NCI-H510A (cell line): ENCODE data around the gene PTPN12.
"Not testable (repeated sequence)": the region's sequence is repeated elsewhere in the genome, so short reads cannot be mapped to it uniquely, and the experiment has no call there.

ENCODE experiments used
- DNase-seq: peaks from one replicate; lab custom pipeline; 2025; lab: John Stamatoyannopoulos, UW

PTPN12 gene

DNA sequence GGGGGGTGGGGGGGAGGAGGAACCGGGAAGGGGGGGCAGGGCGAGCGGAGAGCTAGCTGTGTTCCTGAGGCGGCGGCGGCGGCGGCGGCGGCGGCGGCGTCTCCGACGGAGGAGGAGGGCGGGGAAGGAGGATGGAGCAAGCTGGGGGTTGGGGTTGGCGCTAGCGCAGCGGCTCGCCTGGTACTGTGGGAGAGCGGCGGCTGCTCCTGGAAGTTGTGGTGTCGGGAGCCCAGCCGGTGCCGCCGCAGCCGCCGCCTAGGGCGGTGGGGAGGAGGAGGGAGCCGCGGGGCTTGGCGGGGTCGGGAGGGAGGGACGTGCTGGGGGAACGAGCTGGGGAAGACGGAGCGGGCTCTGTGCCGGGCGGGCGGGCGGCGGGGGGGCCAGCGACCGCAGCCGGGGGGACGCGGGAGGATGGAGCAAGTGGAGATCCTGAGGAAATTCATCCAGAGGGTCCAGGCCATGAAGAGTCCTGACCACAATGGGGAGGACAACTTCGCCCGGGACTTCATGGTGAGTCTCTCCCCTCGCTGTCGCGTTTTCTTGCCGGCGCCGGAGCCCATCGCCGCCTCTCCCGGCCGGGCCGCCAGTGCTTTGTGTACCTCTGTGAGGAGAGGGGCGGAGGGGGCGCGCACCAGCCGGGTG lies at the start of gene PTPN12:
Gene PTPN12 (plus strand): TSS at position 160 of the 642 bp plus-strand sequence. CDS start 252 bp downstream, at position 412.
- DNase-seq: peak; percentile 64

- no peak for DNase-seq
These were observed 48.1 kb upstream of the PTPN12 start for GRCh38 chr7:77488986-77489385.

GRCh38 chr7:77497079-77497478 lies 40.0 kb upstream of the PTPN12 start:
- no peak for DNase-seq

- DNase-seq: no peak
These were observed 38.3 kb upstream of the PTPN12 start for GRCh38 chr7:77498659-77499379.

DNA sequence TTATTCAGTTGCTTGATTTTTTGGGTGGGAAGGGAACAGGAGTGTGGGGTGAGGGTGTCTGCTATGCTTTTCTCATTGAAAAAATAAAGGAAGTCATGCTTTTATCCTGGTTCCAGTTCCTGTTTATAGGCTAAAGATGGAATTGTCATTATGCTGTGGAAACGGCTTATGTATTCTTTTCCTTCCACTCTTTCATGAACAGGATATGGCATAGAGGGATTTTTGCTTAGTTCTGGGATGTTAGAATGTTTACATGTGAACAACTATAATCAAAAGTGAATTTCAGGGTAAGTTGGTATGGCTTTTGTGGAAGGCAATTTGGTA lies 35.9 kb upstream of the PTPN12 start:
- DNase-seq: no peak

- no peak for DNase-seq
These were observed 32.1 kb upstream of the PTPN12 start for GRCh38 chr7:77504951-77505350.

DNA sequence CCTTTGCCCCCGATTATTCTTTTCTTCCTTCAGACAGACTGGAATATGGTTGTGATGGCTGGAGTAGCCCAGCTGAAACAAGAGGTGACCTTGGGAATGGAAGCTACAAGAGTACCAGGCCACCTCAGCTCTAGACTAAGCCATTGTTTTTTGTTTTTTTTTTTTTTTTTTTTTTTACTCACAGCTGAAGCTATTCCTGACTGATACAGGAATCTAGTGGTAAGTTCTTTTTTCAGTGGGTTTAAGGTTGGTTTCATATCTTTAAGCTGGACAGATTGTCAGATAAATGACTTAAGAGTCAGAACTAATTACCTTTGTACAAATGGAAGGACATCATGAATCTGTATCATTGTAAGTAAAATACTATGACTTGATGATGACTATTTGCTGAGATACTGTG lies 30.2 kb upstream of the PTPN12 start:
- no peak for DNase-seq

DNA sequence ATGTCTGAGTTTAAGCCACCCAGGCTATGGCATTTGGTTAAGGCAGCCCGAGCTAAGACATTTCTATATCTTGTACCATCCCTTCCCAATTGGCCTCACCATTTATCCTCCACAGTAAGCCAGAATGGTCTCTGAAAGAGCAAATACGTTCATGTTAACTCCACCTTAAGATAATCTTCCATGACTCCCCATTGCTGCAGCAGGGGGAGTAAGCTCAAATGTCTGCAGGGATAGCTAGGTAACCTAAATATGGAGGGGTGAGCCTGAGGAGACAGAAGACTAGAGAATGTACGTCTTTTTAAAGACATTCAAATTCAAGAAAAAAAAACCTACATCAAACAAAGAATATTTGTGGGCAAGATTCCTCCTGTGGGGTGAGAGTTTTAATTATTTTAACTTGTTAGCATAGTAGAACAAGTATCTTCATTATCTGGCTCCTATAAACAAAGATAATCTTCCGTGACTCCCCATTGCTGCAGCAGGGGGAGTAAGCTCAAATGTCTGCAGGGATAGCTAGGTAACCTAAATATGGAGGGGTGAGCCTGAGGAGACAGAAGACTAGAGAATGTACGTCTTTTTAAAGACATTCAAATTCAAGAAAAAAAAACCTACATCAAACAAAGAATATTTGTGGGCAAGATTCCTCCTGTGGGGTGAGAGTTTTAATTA lies 24.0 kb upstream of the PTPN12 start:
- not testable (repeated sequence) for DNase-seq

DNA sequence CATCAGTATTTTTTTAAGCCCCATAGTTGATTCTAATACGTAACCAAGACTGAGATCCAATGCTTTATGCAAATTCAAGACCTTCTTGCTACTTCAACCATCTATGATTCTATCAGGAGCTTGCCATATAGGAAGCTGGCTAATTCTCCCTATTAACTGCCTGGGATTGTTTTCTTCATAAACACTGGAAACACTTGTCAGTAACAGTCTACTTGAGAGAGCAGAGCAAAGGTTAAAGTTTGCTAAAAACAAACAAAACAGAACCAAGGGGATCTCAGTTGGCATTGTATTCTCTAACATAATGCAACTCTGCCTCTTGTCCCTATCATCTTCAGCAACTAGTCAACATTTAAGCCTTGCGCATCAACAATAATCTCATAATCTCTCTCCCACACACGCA lies 21.0 kb upstream of the PTPN12 start:
- DNase-seq: no peak

- no peak for DNase-seq
These were observed 16.8 kb upstream of the PTPN12 start for GRCh38 chr7:77520261-77520660.

GRCh38 chr7:77521537-77521936 lies 15.6 kb upstream of the PTPN12 start:
- not testable (repeated sequence) for DNase-seq

GRCh38 chr7:77524731-77525130 lies 12.4 kb upstream of the PTPN12 start:
- DNase-seq: no peak

DNA sequence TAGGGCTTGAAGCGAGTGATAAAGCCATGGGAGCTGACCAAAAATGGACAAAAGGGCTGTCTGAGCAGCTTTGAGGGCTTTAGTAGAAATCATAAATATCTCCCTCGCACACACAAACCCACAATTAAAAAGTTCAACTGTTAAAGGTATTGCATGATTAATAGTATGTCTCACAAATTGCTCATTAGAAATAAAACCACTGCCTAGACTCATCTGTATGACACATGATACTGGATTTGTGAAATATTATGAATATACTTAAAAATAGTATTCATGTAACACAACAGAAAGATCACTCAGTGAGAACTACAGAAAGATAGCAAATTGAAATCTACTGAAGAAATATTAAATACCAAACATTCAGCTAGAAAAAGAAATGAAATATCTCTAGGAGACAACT lies 11.9 kb upstream of the PTPN12 start:
- DNase-seq: no peak

- DNase-seq: no peak
These were observed 8.7 kb upstream of the PTPN12 start for GRCh38 chr7:77528368-77528767.

DNA sequence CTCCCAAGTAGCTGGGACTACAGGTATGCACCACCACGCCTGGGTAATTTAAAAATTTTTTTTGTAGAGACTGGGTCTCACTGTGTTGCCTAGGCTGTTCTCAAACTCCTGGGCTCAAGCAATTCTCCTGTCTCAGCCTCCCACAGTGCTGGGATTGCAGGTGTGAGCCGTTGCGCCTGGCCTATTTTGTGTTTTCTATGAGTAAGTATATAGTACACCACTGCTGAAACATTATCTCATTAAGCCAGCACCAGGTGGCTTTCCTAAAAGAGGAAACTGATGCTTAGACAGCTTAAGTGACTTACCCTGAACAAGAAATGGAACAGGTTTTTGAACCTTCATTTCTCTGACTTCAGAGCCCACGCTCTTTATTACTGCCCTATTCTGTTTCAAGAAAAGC lies 7.8 kb upstream of the PTPN12 start:
- DNase-seq: no peak

DNA sequence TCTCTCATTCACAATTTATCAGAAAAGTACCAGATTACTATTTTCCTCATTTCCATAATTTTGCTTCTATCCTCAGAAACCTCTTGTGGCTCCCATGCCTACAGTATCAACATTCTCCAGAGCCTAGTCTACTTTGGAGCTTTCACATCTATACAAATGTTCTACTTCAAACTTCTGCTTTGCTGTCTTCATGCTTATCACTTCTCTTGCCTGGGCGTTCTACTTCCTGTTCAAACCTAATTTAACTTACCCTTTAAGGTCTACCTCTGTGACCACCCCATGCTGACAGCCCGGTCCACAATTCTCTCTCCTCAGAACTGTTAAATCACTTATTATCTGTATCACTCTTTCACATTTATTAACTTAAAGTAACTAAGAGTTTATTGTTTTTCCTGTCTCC lies 6.1 kb upstream of the PTPN12 start:
- DNase-seq: no peak

DNA sequence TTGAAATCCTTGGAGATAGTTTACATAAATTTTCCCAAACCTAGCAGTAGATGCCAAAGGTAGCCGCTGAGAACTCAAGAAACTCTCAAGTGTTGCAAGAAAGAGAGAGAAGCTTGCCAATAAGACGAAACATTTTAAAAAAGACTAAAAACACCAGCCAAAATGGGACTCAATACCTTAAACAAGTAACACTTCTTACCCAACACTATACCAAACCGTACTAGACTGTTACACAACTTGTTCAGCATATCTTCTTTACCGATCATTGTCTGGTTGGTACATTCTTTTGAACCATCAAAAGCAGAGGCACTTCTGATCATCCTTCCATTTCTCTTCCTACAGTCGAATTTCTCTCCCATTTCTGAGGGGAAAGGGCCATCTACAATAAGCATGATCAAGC lies 4.8 kb upstream of the PTPN12 start:
- no peak for DNase-seq

DNA sequence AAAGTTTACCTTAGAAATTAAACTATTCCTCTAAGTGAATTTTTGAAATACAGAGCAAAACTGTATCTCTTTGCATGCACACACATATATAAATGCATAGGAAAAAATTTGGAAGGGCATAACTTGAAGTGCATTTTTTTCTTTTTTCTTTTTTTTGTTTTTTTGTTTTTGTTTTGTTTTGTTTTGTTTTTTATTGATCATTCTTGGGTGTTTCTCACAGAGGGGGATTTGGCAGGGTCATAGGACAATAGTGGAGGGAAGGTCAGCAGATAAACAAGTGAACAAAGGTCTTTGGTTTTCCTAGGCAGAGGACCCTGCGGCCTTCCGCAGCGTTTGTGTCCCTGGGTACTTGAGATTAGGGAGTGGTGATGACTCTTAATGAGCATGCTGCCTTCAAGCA lies 4.4 kb upstream of the PTPN12 start:
- DNase-seq: not testable (repeated sequence)

- not testable (repeated sequence) for DNase-seq
These were observed 3.0 kb upstream of the PTPN12 start for GRCh38 chr7:77534046-77534445.

DNA sequence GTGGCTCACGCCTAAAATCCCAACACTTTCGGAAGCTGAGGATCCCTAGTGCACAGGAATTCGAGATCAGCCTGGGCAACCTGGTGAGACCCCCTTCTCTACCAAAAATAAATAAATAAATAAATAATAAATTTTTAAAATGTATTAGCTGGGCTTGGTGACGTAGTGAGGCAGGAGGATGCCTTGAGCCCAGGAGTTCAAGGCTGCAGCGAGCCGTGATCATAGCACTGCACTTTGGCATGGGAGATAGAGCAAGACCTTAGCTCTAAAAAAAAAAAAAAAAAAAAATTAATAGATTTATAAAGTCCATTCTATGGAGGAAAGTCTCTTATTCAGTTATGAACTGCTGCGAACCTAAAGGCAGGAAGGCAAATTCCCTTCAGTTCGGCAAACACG lies 1.1 kb upstream of the PTPN12 start:
- no peak for DNase-seq

- DNase-seq: peak; percentile 83
These were observed 521 bp upstream of the PTPN12 start for GRCh38 chr7:77536413-77537135.

GRCh38 chr7:77537778-77538280 lies 734 bp downstream of the PTPN12 start:
- DNase-seq: peak; percentile 13
